ENCODE results near the gene LAMB2.
A peak's percentile ranks its signal among the peaks of the same experiment; 100 is the strongest.

The LAMB2 gene

GRCh38 chr3:49120438-49121131 lies 12.3 kb downstream of the LAMB2 start, which contains the start of gene USP19:
Gene USP19, minus strand, starts transcription at chr3:49120823. Its CDS starts 1,678 bp downstream, at chr3:49119145.
- DNase-seq: peak; percentile 82 to 89 (median 84)

- no peak for DNase-seq
Observed at GRCh38 chr3:49120096-49120437, 12.8 kb downstream of the LAMB2 start.

GRCh38 chr3:49119439-49119838 lies 13.4 kb downstream of the LAMB2 start:
- DNase-seq: no peak

GRCh38 chr3:49119036-49119435 lies 13.8 kb downstream of the LAMB2 start:
- no peak for DNase-seq

- no peak for DNase-seq
Observed at GRCh38 chr3:49112262-49112661, 20.6 kb downstream of the LAMB2 start.

GRCh38 chr3:49111347-49111746 lies 21.5 kb downstream of the LAMB2 start:
- no peak for DNase-seq

GRCh38 chr3:49110780-49111179 lies 22.1 kb downstream of the LAMB2 start:
- no peak for DNase-seq

- DNase-seq: no peak
Observed at GRCh38 chr3:49108346-49108745, 24.5 kb downstream of the LAMB2 start.

- peak; percentile 73 to 89 (median 77) for DNase-seq
Observed at GRCh38 chr3:49104427-49105291, 28.2 kb downstream of the LAMB2 start, which contains the start of gene QARS1. Gene QARS1, minus strand, starts transcription at chr3:49104757. Its CDS starts 24 bp downstream, at chr3:49104733.

- no peak for DNase-seq
Observed at GRCh38 chr3:49104052-49104426, 28.8 kb downstream of the LAMB2 start.

GRCh38 chr3:49100046-49100615 lies 32.7 kb downstream of the LAMB2 start:
- DNase-seq: no peak

- no peak for DNase-seq
Observed at GRCh38 chr3:49098910-49099630, 33.8 kb downstream of the LAMB2 start.

- DNase-seq: peak in 1 of 3 experiments; percentile 1
Observed at GRCh38 chr3:49098429-49098828, 34.4 kb downstream of the LAMB2 start.

GRCh38 chr3:49093853-49094767 lies 38.7 kb downstream of the LAMB2 start, which contains the start of gene QRICH1:
Gene QRICH1, minus strand, starts transcription at chr3:49094071. Its CDS starts 17,054 bp downstream, at chr3:49077017.
- peak; percentile 91 to 97 (median 96) for DNase-seq

- DNase-seq: peak; percentile 43 to 77 (median 73)
Observed at GRCh38 chr3:49092938-49093852, 39.7 kb downstream of the LAMB2 start.

- DNase-seq: peak in 1 of 3 experiments; percentile 13
Observed at GRCh38 chr3:49081429-49081828, 51.4 kb downstream of the LAMB2 start.

GRCh38 chr3:49079270-49079669 lies 53.6 kb downstream of the LAMB2 start:
- DNase-seq: no peak

- no peak for DNase-seq
Observed at GRCh38 chr3:49076646-49077045, 56.2 kb downstream of the LAMB2 start.

- no peak for DNase-seq
Observed at GRCh38 chr3:49076116-49076515, 56.7 kb downstream of the LAMB2 start.

Measured in NCI-H1417 (cell line).